SK-N-SH (cell line): Measurements from ENCODE around the gene KCNJ9.

ENCODE experiments used
- CTCF ChIP-seq: fragments of 200-600 bp; sonication (generic); IDR thresholded peaks from 2 replicates; pipeline ENCODE4 v1.6.1; 2017; ENCODE audit warnings: antibody characterized with exemption, mild to moderate bottlenecking, moderate library complexity
- EP300 ChIP-seq, 2 experiments: IDR thresholded peaks; 2 replicates each; pipeline versions ENCODE4 v1.4.0 to v1.6.1; 2012; ENCODE audit warnings: borderline replicate concordance in 1 of 2, low read depth in 1 of 2, low read length in 1 of 2
- MEF2A ChIP-seq: IDR thresholded peaks from 2 replicates; pipeline ENCODE4 v1.4.0; 2012; ENCODE audit warnings: low read depth, borderline replicate concordance
- NRF1 ChIP-seq: IDR thresholded peaks from 2 replicates; pipeline ENCODE4 v1.6.1; 2012; ENCODE audit warnings: low read depth, mild to moderate bottlenecking, low read length
- POLR2AphosphoS5 ChIP-seq: IDR thresholded peaks from 2 replicates; pipeline ENCODE4 v1.6.1; 2012; ENCODE audit warnings: low read depth, low read length
- RCOR1 ChIP-seq: fragments of 150-350 bp; IDR thresholded peaks from 2 replicates; pipeline ENCODE4 v1.6.1; 2017; ENCODE audit warnings: antibody characterized with exemption, low read length
- REST ChIP-seq: IDR thresholded peaks from 2 replicates; pipeline ENCODE4 v1.6.1; 2012; ENCODE audit warnings: mild to moderate bottlenecking, low read depth, low read length, moderate library complexity
- RFX5 ChIP-seq: IDR thresholded peaks from 2 replicates; pipeline ENCODE4 v1.6.1; 2012; ENCODE audit warnings: mild to moderate bottlenecking, improper control_type of control experiment, low read length
- TF ChIP-seq, protein P1 (sequence below): IDR thresholded peaks from 2 replicates; pipeline ENCODE4 v1.4.0; 2012; ENCODE audit warnings: low read depth

DNA sequence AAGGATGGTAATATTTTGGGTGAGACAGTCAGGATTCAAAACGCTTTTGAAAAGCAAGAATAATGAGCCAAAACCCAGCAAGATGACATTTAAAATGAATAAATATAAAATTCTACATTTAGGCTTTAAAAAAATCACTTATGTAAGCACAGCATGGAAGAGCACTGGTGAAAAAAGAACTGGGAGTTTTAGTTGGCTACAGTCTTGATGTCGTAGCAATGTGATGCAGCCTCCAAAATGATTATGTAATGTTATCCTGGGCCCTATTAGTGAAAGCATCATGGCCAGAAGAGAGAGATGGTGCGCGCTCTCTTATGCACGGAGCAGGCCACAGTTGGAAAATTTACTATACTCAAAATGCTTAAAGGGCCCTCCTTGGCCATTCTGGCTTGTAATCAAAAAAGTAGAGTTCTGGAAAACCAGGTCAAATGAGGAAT, 5.1 kb downstream of the KCNJ9 start:
- TF ChIP-seq RCOR1 (no peak), REST (no peak), EP300 (IDR thresholded peaks at IDR 0.05; ENCODE audit: borderline replicate concordance in 1 of 2, low read depth in 1 of 2, low read length in 1 of 2) (no peak), CTCF (no peak), RFX5 (no peak), MEF2A (no peak), NRF1 (no peak), POLR2AphosphoS5 (no peak)
- TF ChIP-seq, protein P1, sequence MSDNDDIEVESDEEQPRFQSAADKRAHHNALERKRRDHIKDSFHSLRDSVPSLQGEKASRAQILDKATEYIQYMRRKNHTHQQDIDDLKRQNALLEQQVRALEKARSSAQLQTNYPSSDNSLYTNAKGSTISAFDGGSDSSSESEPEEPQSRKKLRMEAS = no peak
